ENCODE measurements around the gene INTS13.
"Not testable (repeated sequence)": the region's sequence is repeated elsewhere in the genome, so short reads cannot be mapped to it uniquely, and the experiment has no call there.

Gene INTS13

GRCh38 chr12:26935636-26936378 lies 2.0 kb downstream of the INTS13 start:
- in situ Hi-C loops (cut with MboI; ENCODE audit: low sequenced_read_pairs) = no loop called here

DNA sequence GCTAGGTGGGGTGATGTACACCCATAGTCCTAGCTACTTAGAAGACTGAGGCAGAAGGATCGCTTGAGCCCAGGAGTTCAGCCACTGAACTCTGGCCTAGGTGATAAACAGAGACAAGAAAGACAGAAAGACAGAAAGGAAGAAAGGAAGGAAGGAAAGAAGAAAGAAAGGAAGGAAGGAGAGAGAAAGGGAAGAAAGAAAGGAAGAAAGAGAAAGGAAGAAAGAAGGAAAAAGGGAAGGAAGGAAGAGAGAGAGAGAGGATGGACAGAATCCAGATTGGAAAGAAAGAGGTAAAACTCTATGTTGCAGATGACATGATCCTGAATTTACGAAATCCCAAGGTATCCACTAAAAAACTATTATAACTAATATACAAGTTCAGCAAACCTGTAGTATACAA lies 8.2 kb downstream of the INTS13 start:
- in situ Hi-C loops (cut with MboI; ENCODE audit: low sequenced_read_pairs) = no loop called here

- in situ Hi-C loops (cut with MboI; ENCODE audit: low sequenced_read_pairs) = no loop called here
Observed at GRCh38 chr12:26928661-26929060, 9.1 kb downstream of the INTS13 start.

GRCh38 chr12:26921886-26922285 lies 15.9 kb downstream of the INTS13 start:
- in situ Hi-C loops (cut with MboI; ENCODE audit: low sequenced_read_pairs) = no loop called here

GRCh38 chr12:26919216-26919555 lies 18.6 kb downstream of the INTS13 start:
- in situ Hi-C loops (cut with MboI; ENCODE audit: low sequenced_read_pairs) = no loop called here

DNA sequence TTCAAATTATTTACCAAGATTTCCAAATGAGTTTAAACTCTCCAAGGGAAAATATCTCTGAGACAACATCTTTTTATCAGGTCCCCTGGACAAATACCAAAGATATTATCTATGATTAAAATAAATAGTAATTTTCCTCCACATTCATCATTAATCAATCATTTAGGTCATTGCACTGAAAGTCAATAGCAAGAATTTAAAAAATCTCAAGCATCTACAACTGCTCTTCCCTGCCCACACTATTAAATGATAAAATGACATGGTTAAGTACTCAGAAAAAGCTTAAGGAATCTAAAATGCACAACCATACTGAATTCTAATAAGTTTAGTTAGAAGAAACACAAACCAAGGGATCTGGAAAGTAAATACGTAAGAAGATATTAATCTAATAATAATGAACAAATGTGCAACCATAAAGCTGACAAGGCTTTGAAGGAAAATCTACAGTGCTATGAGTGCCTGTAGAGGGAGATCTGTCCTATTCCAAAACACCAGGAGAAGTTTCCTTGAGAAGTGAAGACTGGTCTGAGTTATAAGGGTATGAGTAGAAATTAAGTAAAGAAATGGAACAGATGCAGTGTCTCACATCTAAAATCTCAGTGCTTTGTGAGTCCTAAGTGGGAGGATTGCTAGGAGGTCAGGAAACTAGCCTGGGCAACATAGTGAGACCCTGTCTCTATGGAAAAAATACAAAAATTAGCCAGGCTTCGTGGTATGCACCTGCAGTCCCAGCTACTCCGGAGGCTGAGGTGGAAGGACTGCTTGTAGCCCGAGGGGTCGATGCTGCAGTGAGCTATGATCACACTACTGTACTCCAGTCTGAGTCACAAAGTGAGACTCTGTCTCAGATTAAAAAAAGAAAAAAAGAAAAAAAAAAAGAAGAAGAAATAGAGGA lies 19.2 kb downstream of the INTS13 start:
- in situ Hi-C loops (cut with MboI; ENCODE audit: low sequenced_read_pairs) = no loop called here

DNA sequence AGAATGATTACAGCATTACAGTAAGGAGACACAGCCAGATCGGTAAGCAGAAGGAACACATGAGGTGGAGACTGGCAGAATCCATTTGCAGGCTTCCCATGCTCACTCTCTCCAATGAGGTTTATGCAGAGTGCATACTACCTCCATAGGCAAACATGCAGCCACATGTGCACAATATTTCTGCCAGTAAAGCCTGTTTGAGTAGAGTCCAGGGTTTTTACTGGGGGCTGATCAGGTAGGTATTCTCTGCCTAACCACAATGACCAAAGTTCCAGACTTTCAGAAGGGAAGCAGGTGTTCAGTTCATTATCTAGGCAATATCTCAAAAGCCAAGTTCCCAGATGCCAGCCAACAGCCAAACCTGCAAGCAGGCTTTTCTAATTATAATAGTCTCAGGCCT lies 31.1 kb downstream of the INTS13 start:
- in situ Hi-C loops (cut with MboI; ENCODE audit: low sequenced_read_pairs) = no loop called here

DNA sequence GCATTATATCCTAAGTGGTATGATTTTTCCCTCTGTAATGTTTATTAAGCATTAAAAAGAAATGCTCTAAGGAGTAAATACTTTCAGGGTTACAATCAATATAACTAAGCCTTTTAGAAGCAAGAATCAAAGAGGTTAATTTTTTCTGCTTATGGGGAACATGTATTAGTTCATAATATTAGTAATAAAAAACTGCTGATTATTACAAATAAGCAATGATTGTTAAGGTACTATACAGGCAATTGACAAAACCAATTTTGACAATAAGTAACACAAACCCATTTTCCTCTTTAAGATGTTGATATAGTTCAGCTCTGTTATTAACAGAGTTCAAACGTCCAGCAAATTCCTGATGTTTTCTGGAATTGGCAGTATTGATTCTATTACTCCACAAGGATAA lies 31.8 kb downstream of the INTS13 start:
- in situ Hi-C loops (cut with MboI; ENCODE audit: low sequenced_read_pairs) = no loop called here

GRCh38 chr12:26903396-26903795 lies 34.4 kb downstream of the INTS13 start:
- in situ Hi-C loops (cut with MboI; ENCODE audit: low sequenced_read_pairs) = not testable (repeated sequence)

- in situ Hi-C loops (cut with MboI; ENCODE audit: low sequenced_read_pairs) = no loop called here
Observed at GRCh38 chr12:26896913-26897312, 40.9 kb downstream of the INTS13 start.

- in situ Hi-C loops (cut with MboI; ENCODE audit: low sequenced_read_pairs) = no loop called here
Observed at GRCh38 chr12:26895672-26896071, 42.1 kb downstream of the INTS13 start.

- in situ Hi-C loops (cut with MboI; ENCODE audit: low sequenced_read_pairs) = no loop called here
Observed at GRCh38 chr12:26891704-26892103, 46.1 kb downstream of the INTS13 start.

GRCh38 chr12:26890784-26891183 lies 47.0 kb downstream of the INTS13 start:
- in situ Hi-C loops (cut with MboI; ENCODE audit: low sequenced_read_pairs) = no loop called here

DNA sequence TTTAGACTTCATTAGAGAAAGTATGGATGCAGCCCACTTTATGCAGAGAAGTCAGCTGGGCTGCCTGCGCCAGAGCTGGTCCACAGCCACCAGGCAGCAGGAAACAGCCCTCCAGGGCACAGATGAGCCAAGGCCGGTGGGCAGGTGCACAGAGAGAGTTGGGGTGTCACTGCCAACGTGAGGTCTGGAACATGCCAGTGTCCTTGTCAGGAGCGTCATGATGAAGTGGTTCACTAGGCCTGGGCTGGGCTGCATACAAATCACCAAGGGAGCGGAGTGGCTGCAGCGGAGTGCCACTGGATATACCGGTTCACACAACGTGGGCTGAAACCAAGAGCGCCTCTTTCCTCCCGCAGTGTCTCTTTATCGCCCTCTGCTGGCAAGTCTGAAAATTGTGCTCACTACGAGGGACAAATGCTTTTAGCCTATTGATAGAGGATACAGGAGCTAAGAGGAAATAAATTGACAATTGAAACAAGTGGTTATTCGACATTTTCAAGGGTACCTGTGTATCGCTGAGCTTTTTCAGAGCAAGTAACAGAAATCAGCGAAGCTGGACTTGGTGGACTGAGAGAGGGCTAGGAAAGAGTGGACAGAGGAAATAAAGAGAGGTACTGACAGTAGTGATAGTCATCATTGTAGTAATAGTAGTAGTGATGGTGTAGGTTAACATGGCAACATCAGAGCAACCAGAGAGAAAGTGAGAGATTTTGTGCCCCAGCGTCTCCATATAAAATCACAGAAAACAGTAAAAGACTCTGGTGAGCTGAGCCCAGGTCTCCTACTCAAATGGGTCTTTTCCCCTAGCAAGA lies 52.8 kb downstream of the INTS13 start:
- in situ Hi-C loops (cut with MboI; ENCODE audit: low sequenced_read_pairs) = no loop called here

DNA sequence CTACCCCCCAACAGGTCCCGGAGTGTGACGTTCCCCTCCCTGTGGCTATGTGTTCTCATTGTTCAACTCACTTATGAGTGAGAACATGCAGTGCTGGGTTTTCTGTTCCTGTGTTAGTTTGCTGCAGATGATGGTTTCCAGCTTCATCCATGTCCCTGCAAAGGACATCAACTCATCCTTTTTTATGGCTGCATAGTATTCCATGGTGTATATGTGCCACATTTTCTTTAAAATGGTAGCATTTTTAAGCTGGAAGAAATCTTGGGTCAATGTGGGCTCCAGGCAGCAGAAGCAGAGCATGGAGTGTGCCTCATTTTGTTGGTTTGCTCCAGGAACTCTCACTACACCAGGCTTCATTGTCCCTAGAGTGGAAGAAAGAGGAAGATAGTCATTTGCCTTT lies 57.2 kb downstream of the INTS13 start:
- in situ Hi-C loops (cut with MboI; ENCODE audit: low sequenced_read_pairs) = no loop called here

DNA sequence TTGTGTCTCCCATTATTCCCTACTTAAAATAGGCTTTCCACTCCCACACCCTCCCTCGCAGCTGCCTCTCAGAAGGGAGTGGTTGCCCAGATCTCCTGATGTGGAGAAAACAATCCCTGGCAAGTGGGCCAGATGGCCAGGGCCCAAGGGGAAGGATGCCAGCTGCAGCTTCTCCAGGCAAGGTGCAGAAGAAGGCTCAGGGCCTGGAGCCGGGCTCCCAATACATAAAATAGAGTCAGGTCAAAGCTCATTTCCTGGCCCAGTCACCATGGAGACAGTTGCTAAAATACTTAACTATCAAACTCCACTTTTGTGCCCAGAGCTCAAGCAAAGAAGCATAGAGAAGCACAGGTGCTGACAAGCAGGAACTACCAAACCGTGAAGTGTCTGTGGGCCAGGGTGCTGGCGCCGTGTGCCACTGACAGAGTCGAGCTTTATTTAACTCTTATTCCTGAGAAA lies 59.1 kb downstream of the INTS13 start:
- in situ Hi-C loops (cut with MboI; ENCODE audit: low sequenced_read_pairs) = no loop called here

GRCh38 chr12:26874501-26875296 lies 63.1 kb downstream of the INTS13 start:
- in situ Hi-C loops (cut with MboI; ENCODE audit: low sequenced_read_pairs) = no loop called here

GRCh38 chr12:26872625-26873024 lies 65.2 kb downstream of the INTS13 start:
- in situ Hi-C loops (cut with MboI; ENCODE audit: low sequenced_read_pairs) = no loop called here

- in situ Hi-C loops (cut with MboI; ENCODE audit: low sequenced_read_pairs) = no loop called here
Observed at GRCh38 chr12:26871985-26872384, 65.8 kb downstream of the INTS13 start.

All from HL-60/S4 (cell line).